ENCODE results near the gene SCYL1.

Gene SCYL1

DNA sequence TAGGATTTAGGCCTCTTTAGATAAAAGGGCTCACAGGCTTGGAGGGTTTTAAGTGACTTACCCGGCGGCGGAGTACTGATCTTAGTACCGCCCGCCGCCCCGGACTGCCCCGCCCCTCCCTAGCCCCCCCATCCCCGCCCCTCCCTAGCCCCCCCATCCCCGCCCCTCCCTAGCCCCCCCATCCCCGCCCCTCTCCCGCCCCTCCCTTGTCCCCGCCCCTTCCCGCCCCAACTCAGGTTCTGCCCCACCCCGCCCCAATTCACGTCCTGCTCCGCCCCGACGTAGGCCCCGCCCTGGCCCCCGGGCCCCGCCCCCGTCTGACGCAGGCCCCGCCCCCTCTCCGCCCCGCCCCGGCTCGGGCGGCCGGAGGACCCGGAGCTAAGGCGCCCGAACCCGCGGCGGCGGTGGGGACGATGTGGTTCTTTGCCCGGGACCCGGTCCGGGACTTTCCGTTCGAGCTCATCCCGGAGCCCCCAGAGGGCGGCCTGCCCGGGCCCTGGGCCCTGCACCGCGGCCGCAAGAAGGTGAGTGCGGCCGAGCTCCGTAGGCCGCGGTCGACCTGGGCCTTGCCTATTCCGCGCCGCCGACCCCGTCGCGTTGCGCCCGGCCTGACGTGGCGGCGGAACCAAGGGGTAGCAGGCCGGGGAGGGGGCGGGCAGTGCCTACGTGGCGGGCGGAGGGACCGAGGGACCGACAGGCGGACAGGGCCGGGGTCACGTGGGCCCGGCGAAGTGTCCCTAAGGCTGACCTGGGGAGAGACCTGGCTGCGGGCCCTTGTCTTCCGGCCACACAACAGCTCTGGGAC lies at the start of gene SCYL1:
TSS of gene SCYL1 (plus strand) at position 343 of the 805 bp plus-strand sequence. CDS start at position 414, 71 bp downstream.
- H3K4me3 ChIP-seq (replicated peaks in 1 of 2; ENCODE audit: low read depth in 2 of 2, low read length in 2 of 2): peak within 1 kb of the TSS; percentile 72 to 82
- DNase-seq (ENCODE audit: low read depth in 2 of 2): peak; percentile 82 to 92
- TF ChIP-seq, protein P1, sequence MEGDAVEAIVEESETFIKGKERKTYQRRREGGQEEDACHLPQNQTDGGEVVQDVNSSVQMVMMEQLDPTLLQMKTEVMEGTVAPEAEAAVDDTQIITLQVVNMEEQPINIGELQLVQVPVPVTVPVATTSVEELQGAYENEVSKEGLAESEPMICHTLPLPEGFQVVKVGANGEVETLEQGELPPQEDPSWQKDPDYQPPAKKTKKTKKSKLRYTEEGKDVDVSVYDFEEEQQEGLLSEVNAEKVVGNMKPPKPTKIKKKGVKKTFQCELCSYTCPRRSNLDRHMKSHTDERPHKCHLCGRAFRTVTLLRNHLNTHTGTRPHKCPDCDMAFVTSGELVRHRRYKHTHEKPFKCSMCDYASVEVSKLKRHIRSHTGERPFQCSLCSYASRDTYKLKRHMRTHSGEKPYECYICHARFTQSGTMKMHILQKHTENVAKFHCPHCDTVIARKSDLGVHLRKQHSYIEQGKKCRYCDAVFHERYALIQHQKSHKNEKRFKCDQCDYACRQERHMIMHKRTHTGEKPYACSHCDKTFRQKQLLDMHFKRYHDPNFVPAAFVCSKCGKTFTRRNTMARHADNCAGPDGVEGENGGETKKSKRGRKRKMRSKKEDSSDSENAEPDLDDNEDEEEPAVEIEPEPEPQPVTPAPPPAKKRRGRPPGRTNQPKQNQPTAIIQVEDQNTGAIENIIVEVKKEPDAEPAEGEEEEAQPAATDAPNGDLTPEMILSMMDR (IDR thresholded peaks at IDR 0.05; ENCODE audit: low read depth, low read length): no peak

GRCh38 chr11:65476632-65477148 lies 48.2 kb upstream of the SCYL1 start:
- DNase-seq (ENCODE audit: low read depth in 2 of 2): no peak
- peak overlapping the region; percentile 69 to 75 for H3K4me3 ChIP-seq (replicated peaks in 1 of 2; ENCODE audit: low read depth in 2 of 2, low read length in 2 of 2)
- TF ChIP-seq, protein P1 (IDR thresholded peaks at IDR 0.05; ENCODE audit: low read depth, low read length): no peak

GRCh38 chr11:65477149-65477965 lies 47.5 kb upstream of the SCYL1 start:
- DNase-seq (ENCODE audit: low read depth in 2 of 2): peak; percentile 95 to 96
- H3K4me3 ChIP-seq (replicated peaks in 1 of 2; ENCODE audit: low read depth in 2 of 2, low read length in 2 of 2): peak overlapping the region; percentile 69 to 75
- TF ChIP-seq, protein P1 (IDR thresholded peaks at IDR 0.05; ENCODE audit: low read depth, low read length): no peak

DNA sequence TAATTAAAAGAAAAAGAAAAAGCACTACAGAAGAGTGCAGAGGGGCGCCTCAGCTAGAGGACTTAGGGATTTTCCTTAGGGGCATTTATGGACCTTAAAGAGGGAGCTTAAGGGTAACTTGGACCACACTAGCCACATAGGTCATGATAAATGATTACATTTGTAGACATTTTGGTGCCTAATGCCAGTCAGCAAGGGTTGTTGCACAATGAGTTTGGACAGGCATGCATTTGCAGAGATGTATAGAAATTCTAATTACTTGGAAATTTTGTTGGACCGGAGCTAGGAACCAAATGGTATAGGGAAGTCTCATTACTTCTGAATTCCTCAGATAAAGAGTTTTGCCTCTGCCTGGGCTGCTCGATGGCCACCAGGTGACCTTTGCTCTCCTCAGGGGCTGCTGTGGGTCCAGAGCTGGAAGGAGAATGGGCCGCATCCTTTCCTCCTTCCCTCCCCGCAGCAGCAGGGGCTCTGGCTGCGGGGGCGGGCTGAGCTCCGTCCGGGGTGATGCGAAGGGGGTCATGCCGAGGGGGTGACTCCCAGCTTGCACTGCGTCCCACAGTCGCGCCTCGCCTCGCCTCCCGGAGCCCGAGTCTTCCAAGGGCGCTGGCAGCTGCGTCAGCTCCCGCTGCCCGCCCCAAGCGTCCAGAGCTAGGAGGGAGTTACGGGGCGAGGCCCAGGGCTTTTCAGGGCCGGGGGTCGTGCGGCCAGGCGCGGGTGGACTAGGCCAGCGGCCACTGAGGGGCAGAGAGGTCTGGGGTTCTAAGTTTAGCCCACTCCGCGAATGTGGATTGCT lies 46.3 kb upstream of the SCYL1 start:
- peak overlapping the region; percentile 26 to 37 for H3K4me3 ChIP-seq (replicated peaks in 1 of 2; ENCODE audit: low read depth in 2 of 2, low read length in 2 of 2)
- DNase-seq (ENCODE audit: low read depth in 2 of 2): peak; percentile 68 to 87
- TF ChIP-seq, protein P1 (IDR thresholded peaks at IDR 0.05; ENCODE audit: low read depth, low read length): no peak

- DNase-seq (ENCODE audit: low read depth in 2 of 2): peak; percentile 95 to 99
- TF ChIP-seq, protein P1 (IDR thresholded peaks at IDR 0.05; ENCODE audit: low read depth, low read length): peak; percentile 62
- H3K4me3 ChIP-seq (replicated peaks in 1 of 2; ENCODE audit: low read depth in 2 of 2, low read length in 2 of 2): peak overlapping the region; percentile 26 to 37
Measured at GRCh38 chr11:65479184-65480145, 45.4 kb upstream of the SCYL1 start.
